ENCODE data around the gene CHRNA4. TPM values are rescaled to one million over a fixed set of nuclear protein-coding genes. Genes with fewer than 3 reads are reported as not detected.

Gene CHRNA4
- total and polyA plus RNA-seq, 2 donors (not counting 3 experiments of a cell fraction or from before 2014, with no cell fraction given) = not detected

- Histone ChIP-seq H3K27ac (ENCODE audit: insufficient read depth, low read depth, low read length) (no peak overlapping the region), H4K20me1 (replicated peaks; ENCODE audit: control insufficient read depth, extremely low read depth, insufficient read depth, low read length) (no peaks in the 10 kb centered on the region), H2AFZ (ENCODE audit: low read depth, low read length) (no peak overlapping the region), H3K4me1 (ENCODE audit: control insufficient read depth, extremely low read depth, insufficient read depth, low read length) (no peaks in the 10 kb centered on the region), H3K9me1 (replicated peaks; ENCODE audit: control insufficient read depth, extremely low read depth, insufficient read depth, low read length) (no peaks in the 10 kb centered on the region), H3K9me3 (replicated peaks; ENCODE audit: control insufficient read depth, insufficient read depth, low read length) (no peaks in the 10 kb centered on the region), H3K79me2 (ENCODE audit: control insufficient read depth, insufficient read depth, low read length) (no peaks in the 10 kb centered on the region), H3K4me3 (replicated peaks in 1 of 3; ENCODE audit: insufficient read depth in 1 of 3, low read depth in 1 of 3, low read length in 3 of 3) (no peak overlapping the region), H3K27me3 (ENCODE audit: control insufficient read depth in 2 of 2, insufficient read depth in 2 of 2, low read length in 2 of 2) (no peaks in the 10 kb centered on the region), H3K4me2 (ENCODE audit: insufficient read depth, low read length) (no peak overlapping the region), H3K36me3 (ENCODE audit: control insufficient read depth in 2 of 2, extremely low read depth in 1 of 2, insufficient read depth in 2 of 2, low read length in 2 of 2) (no peaks in the 10 kb centered on the region), H3K9ac (replicated peaks; ENCODE audit: extremely low read depth, insufficient read depth, low read length) (no peak overlapping the region)
- intact Hi-C loops (cut with micrococcal nuclease) (no loop called here), dilution Hi-C loops (cut with MboI; ENCODE audit: extremely low pct_ligation_motif_present, low sequenced_read_pairs) (no loop called here)
- no peak for FAIRE-seq
- TF ChIP-seq MAX (IDR thresholded peaks at IDR 0.05; ENCODE audit: insufficient read depth, insufficient read length) (no peak), MYC (IDR thresholded peaks at IDR 0.05; ENCODE audit: low read depth, low read length) (no peak), FOS (IDR thresholded peaks at IDR 0.05; ENCODE audit: borderline replicate concordance, insufficient read depth, low read length) (no peak), GATA2 (IDR thresholded peaks at IDR 0.05; ENCODE audit: insufficient read depth, insufficient read length, low read depth, low read length) (no peak), POLR2A (IDR thresholded peaks at IDR 0.05; ENCODE audit: low read depth, low read length) (no peak), EZH2 (IDR thresholded peaks at IDR 0.05; ENCODE audit: borderline replicate concordance, low read depth, low read length, severe bottlenecking) (no peak), CTCF (IDR thresholded peaks at IDR 0.05; ENCODE audit: extremely low read depth in 1 of 2, insufficient read depth in 1 of 2, low read depth in 1 of 2, low read length in 2 of 2) (no peak), POLR2AphosphoS5 (IDR thresholded peaks at IDR 0.05; ENCODE audit: insufficient read depth, low read depth, low read length) (no peak), JUN (IDR thresholded peaks at IDR 0.05; ENCODE audit: borderline replicate concordance, insufficient read depth, insufficient read length, low read depth) (no peak)
- no peak for DNase-seq (ENCODE audit: low read depth, low spot score)
- POLR2A ChIA-PET = no interaction called here
- CTCF ChIA-PET = interaction anchor here (0.9 kb wide), 1 partner anchor 33 kb away, joined by 4 read pairs; no protein-coding TSS in a partner anchor
- BruUV-seq (replicated peaks) = no TSS peak
Observed at GRCh38 chr20:63347950-63348827, 13.0 kb downstream of the CHRNA4 start.

All from endothelial cell of umbilical vein (primary cell).